T-cell (primary cell): Measurements from ENCODE around the gene LEPR. TPM values are rescaled to one million over a fixed set of nuclear protein-coding genes. Genes with fewer than 3 reads are reported as not detected.
A peak's percentile ranks its signal among the peaks of the same experiment; 100 is the strongest.

Source experiments
- ATAC-seq, 4 experiments: fragments of 200-7000 bp in 3 of 4; fragments of 150-1000 bp in 1 of 4; cut with Tn5 transposase; replicated peaks in 1 of 4; 1 replicate in 3 of 4; 2 replicates in 1 of 4; pipeline ENCODE4 v1.10.0; 2021; ENCODE audit warnings: moderate library complexity in 3 of 4, mild to moderate bottlenecking in 2 of 4, moderate number of reproducible peaks in 1 of 4
- CTCF ChIA-PET, 2 donors: fragments of 300-600 bp; sonication (Branson Sonifier 250); formaldehyde crosslinking; loops; one replicate each; lab custom pipeline; 2022; ENCODE audit warnings: antibody characterized with exemption in 2 of 2; lab: Charles Lee
- POLR2A ChIA-PET, 2 donors: fragments of 300-600 bp; sonication (Branson Sonifier 250); formaldehyde crosslinking; loops; one replicate each; lab custom pipeline; 2022; ENCODE audit warnings: antibody characterized with exemption in 2 of 2; lab: Charles Lee
- DNase-seq, 35 experiments: peaks; one replicate each; pipeline versions ENCODE4 v3.0.0 to v3.0.0-alpha.2; 2013 to 2023
- H3K27ac ChIP-seq: one replicate; pipeline ENCODE4 v1.5.1; 2013; ENCODE audit warnings: low read length
- H3K27me3 ChIP-seq, 2 experiments: replicated peaks in 1 of 2; 1 replicate in 1 of 2; 2 replicates in 1 of 2; pipeline versions ENCODE4 v1.6.1 to v1.7.0; 2013; ENCODE audit warnings: low read length in 1 of 2, mixed read lengths in 1 of 2; ENCODE audit not compliant: control insufficient read depth in 2 of 2, insufficient read depth in 2 of 2; ENCODE audit errors: extremely low read depth in 1 of 2
- H3K36me3 ChIP-seq, 2 donors: 1 replicate in 1 of 2; 2 replicates in 1 of 2; pipeline versions ENCODE4 v1.6.1 to v1.7.0; 2013; ENCODE audit warnings: low read length in 1 of 2; ENCODE audit not compliant: control insufficient read depth in 2 of 2, insufficient read depth in 1 of 2; ENCODE audit errors: extremely low read depth in 1 of 2
- H3K4me1 ChIP-seq, 2 experiments: 1 replicate in 1 of 2; 2 replicates in 1 of 2; pipeline versions ENCODE4 v1.6.1 to v1.7.0; 2013; ENCODE audit warnings: low read length in 2 of 2, mixed read lengths in 1 of 2; ENCODE audit not compliant: insufficient read depth in 2 of 2, control insufficient read depth in 1 of 2; ENCODE audit errors: extremely low read depth in 1 of 2
- H3K4me3 ChIP-seq, 2 donors: 1 replicate in 1 of 2; 2 replicates in 1 of 2; pipeline versions ENCODE4 v1.5.1 to v1.7.0; 2013; ENCODE audit warnings: mild to moderate bottlenecking in 2 of 2, low read length in 1 of 2, moderate library complexity in 1 of 2; ENCODE audit not compliant: control insufficient read depth in 1 of 2; ENCODE audit errors: extremely low read depth in 1 of 2
- H3K9me3 ChIP-seq: 2 replicates; pipeline ENCODE4 v1.7.0; 2013
- H3K27ac Mint-ChIP-seq, 2 donors: one replicate each; pipeline ENCODE4 v1.8.0; 2020 to 2021; ENCODE audit warnings: mild to moderate bottlenecking in 2 of 2, mixed read lengths in 2 of 2
- H3K27me3 Mint-ChIP-seq, 2 donors: one replicate each; pipeline ENCODE4 v1.8.0; 2021 to 2022; ENCODE audit warnings: mixed read lengths in 2 of 2
- H3K36me3 Mint-ChIP-seq: one replicate; pipeline ENCODE4 v1.8.0; 2021; ENCODE audit warnings: mixed read lengths
- H3K4me1 Mint-ChIP-seq, 3 donors: one replicate each; pipeline ENCODE4 v1.8.0; 2020 to 2022; ENCODE audit warnings: mixed read lengths in 3 of 3, mild to moderate bottlenecking in 1 of 3
- H3K4me3 Mint-ChIP-seq, 3 donors: one replicate each; pipeline ENCODE4 v1.8.0; 2020 to 2022; ENCODE audit warnings: mild to moderate bottlenecking in 3 of 3, mixed read lengths in 3 of 3, moderate library complexity in 3 of 3
- H3K9me3 Mint-ChIP-seq, 3 donors: one replicate each; pipeline ENCODE4 v1.8.0; 2020 to 2022; ENCODE audit warnings: mixed read lengths in 3 of 3
- WGBS: methylation state at CpG from one replicate; pipeline ENCODE4 v1.1.5; 2013; ENCODE audit warnings: missing lambda C conversion rate; ENCODE audit not compliant: insufficient coverage; 5-methylcytosine and 5-hydroxymethylcytosine counted together
- total RNA-seq, 35 experiments: library from RNA in 6 of 35; stranded (reverse) in 6 of 35; fragments of 120-200 nt in 1 of 35; gene quantifications; one replicate each; pipeline versions ENCODE4 v1.2.1 to v1.2.4 and lab custom pipeline; 2013 to 2026

The LEPR gene
- total RNA-seq, 5 donors from 2014 or later (not counting 1 experiment from before 2014, with no cell fraction given) = 0.95 to 2.1 (median 1.3) TPM

DNA sequence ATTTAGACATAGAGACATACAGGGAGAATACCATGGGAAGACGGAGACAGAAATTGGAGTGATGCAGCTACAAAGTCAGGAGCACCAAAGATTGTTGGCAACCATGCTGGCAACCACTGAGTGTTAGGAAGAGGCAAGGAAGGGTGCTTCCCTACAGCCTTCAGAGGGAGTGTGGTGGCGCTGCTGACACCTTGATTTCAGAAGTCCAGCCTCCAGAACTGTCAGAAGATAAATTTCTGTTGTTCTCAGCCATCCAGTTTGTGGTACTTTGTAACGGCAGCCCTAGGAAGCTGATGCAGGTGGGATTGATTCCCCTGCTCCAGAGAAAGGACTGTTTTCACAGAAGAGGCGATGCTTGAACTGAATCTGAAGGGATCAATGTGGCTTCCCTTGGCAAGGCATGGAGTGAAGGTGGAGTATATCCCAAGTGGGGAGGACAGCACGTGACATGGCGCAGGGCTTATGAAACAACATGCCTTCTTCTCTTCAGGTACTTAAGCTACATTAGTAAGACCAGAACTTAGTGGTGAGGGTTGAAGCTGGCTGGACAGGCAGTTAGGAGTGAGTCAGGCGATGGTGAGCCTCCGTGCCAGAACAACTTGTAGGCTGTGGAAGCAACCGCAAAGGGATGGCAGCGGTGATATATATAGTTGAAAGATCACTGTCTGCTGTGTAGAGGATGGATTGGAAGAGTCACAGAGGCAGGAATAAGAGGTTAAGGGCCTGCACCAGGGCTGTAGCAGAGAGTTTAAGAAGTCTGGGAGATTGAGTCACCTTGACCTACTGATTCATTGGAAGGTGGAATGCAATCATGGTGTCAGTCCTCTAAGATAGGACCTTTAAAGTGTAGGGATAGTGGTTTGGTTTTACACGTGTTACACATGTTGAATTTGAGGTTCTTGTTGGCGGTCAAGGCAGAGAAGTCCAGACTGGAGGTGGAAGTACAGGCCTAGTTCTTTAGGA, 2.1 kb downstream of the LEPR start:
- Mint-ChIP-seq H3K27ac (no peak overlapping the region), H3K9me3 (no peaks in the 10 kb centered on the region), H3K4me1 (peaks cover 17 to 24% (median 22%) of the 10 kb centered on the region in 3 donors), H3K4me3 (no peak overlapping the region), H3K27me3 (no peaks in the 10 kb centered on the region), H3K36me3 (peaks cover 15% of the 10 kb centered on the region)
- H3K9me3 ChIP-seq = no peaks in the 10 kb centered on the region
- H3K4me3 ChIP-seq = no peak overlapping the region
- WGBS = 94% methylated on average over 10 of the region's 12 CpGs
- H3K27ac ChIP-seq = no peak overlapping the region
- no peaks in the 10 kb centered on the region for H3K27me3 ChIP-seq
- DNase-seq (peak in 1 of 35 experiments; percentile 3), ATAC-seq (no peak)
- H3K36me3 ChIP-seq = peaks cover 0 to 13% of the 10 kb centered on the region in 2 donors
- peaks cover 3 to 17% of the 10 kb centered on the region in 2 experiments for H3K4me1 ChIP-seq
- POLR2A ChIA-PET = no interaction called here
- CTCF ChIA-PET = interaction anchor here in 1 of 2 donors (0.9 kb wide), 1 partner anchor 9 kb away, joined by 3 read pairs; no protein-coding TSS in a partner anchor

GRCh38 chr1:65423884-65424572, 3.6 kb downstream of the LEPR start:
- Mint-ChIP-seq H3K27ac (peak overlapping the region in 1 of 2 donors; percentile 33), H3K4me3 (no peak overlapping the region), H3K27me3 (no peaks in the 10 kb centered on the region), H3K4me1 (peaks cover 17 to 21% (median 19%) of the 10 kb centered on the region in 3 donors), H3K9me3 (no peaks in the 10 kb centered on the region), H3K36me3 (peaks cover 17% of the 10 kb centered on the region)
- CTCF ChIA-PET = interaction anchor here in 1 of 2 donors (0.6 kb wide), 1 partner anchor 487 kb away, joined by 4 read pairs; no protein-coding TSS in a partner anchor
- DNase-seq (peak in 1 of 35 experiments; percentile 8), ATAC-seq (no peak)
- H3K4me3 ChIP-seq = no peak overlapping the region
- H3K9me3 ChIP-seq = no peaks in the 10 kb centered on the region
- H3K27ac ChIP-seq = no peak overlapping the region
- peaks cover 0 to 19% of the 10 kb centered on the region in 2 donors for H3K36me3 ChIP-seq
- WGBS = no CpG with 5 or more reads among the region's 2 CpGs
- H3K4me1 ChIP-seq = peaks cover 3 to 17% of the 10 kb centered on the region in 2 experiments
- H3K27me3 ChIP-seq = no peaks in the 10 kb centered on the region
- POLR2A ChIA-PET = no interaction called here

DNA sequence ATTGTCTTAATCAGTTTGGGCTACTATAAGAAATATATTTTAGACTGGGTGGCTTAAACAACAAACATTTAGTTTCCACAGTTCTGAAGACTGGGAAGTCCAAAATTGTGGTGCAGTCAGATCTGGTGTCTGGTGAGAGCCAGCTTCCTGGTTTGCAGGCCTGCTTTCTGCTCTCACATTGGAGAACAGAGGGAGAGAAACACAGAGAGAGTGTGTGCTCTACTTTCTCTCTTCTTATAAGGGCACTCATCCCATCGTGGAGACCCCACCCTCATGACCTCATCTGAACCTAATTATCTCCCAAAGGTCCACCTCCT, 4.1 kb downstream of the LEPR start:
- H3K4me1 ChIP-seq = peaks cover 3 to 12% of the 10 kb centered on the region in 2 experiments
- peaks cover 16 to 20% (median 16%) of the 10 kb centered on the region in 3 donors for H3K4me1 Mint-ChIP-seq
- no peak overlapping the region for H3K4me3 Mint-ChIP-seq
- no peak overlapping the region for H3K27ac ChIP-seq
- DNase-seq (no peak), ATAC-seq (no peak)
- H3K4me3 ChIP-seq = no peak overlapping the region
- H3K27me3 Mint-ChIP-seq = no peaks in the 10 kb centered on the region
- H3K36me3 ChIP-seq = peaks cover 0 to 19% of the 10 kb centered on the region in 2 donors
- H3K27ac Mint-ChIP-seq = no peak overlapping the region
- H3K36me3 Mint-ChIP-seq = peaks cover 17% of the 10 kb centered on the region
- WGBS = no CpG with 5 or more reads among the region's 1 CpG
- POLR2A ChIA-PET = no interaction called here
- H3K27me3 ChIP-seq = no peaks in the 10 kb centered on the region
- CTCF ChIA-PET = no interaction called here
- H3K9me3 Mint-ChIP-seq = no peaks in the 10 kb centered on the region
- H3K9me3 ChIP-seq = no peaks in the 10 kb centered on the region

DNA sequence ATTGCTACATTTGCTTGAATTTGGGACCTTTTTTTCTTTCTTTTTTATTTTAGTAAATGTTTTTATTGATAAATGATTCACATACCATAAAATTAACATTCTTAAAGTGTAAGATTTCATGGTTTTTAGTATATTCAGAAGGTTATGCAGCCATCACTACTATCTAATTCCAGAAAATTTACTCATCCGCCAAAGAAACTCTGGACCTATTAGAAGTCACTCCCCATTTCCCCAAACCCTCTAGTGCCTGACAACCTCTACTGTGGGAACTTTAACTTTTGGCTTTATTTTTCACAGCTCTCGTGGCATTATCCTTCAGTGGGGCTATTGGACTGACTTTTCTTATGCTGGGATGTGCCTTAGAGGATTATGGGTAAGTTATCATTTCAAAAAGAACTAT, 4.5 kb downstream of the LEPR start:
- Histone ChIP-seq H3K36me3 (peaks cover 0 to 21% of the 10 kb centered on the region in 2 donors), H3K27me3 (no peaks in the 10 kb centered on the region), H3K27ac (no peak overlapping the region), H3K4me1 (peaks cover 3 to 9% of the 10 kb centered on the region in 2 experiments), H3K9me3 (no peaks in the 10 kb centered on the region), H3K4me3 (no peak overlapping the region)
- ATAC-seq (no peak), DNase-seq (no peak)
- H3K9me3 Mint-ChIP-seq = no peaks in the 10 kb centered on the region
- peaks cover 17% of the 10 kb centered on the region for H3K36me3 Mint-ChIP-seq
- no CpG with 5 or more reads among the region's 2 CpGs for WGBS
- POLR2A ChIA-PET = interaction anchor here in 1 of 2 donors (0.6 kb wide), 1 partner anchor 892 kb away, joined by 5 read pairs; no protein-coding TSS in a partner anchor
- CTCF ChIA-PET = no interaction called here
- no peak overlapping the region for H3K4me3 Mint-ChIP-seq
- peaks cover 11 to 20% (median 13%) of the 10 kb centered on the region in 3 donors for H3K4me1 Mint-ChIP-seq
- no peak overlapping the region for H3K27ac Mint-ChIP-seq
- H3K27me3 Mint-ChIP-seq = no peaks in the 10 kb centered on the region

DNA sequence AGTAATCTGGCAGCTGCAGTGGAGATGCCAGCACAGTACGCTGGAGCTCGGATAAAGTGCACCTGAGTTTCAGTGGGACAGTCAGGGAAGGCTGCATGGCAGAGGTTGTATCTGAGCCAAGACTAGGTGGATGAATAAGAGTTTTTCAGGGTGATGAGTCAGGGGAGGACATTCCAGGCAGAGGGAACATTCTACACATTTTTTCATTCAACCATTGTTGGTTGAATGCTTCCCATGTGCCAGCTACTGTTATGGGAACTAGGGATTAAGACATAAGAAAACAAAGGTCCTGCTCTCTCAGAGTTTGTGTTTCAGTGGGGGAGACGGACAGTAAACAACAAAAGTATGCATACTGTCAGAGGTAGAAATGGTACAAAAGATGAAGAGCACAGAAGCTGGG, 5.2 kb downstream of the LEPR start:
- ChIA-PET POLR2A (interaction anchor here in 1 of 2 donors (0.6 kb wide), 2 partner anchors 476 to 892 kb away, joined by 3 to 5 read pairs; no protein-coding TSS in a partner anchor), CTCF (no interaction called here)
- DNase-seq (no peak), ATAC-seq (no peak)
- WGBS = 100% methylated on average over 3 of the region's 3 CpGs
- H3K4me3 Mint-ChIP-seq = no peak overlapping the region
- H3K4me3 ChIP-seq = no peak overlapping the region
- H3K27me3 ChIP-seq = no peaks in the 10 kb centered on the region
- no peaks in the 10 kb centered on the region for H3K9me3 Mint-ChIP-seq
- H3K27me3 Mint-ChIP-seq = no peaks in the 10 kb centered on the region
- H3K27ac Mint-ChIP-seq = peak overlapping the region in 1 of 2 donors; percentile 23
- peaks cover 10 to 20% (median 15%) of the 10 kb centered on the region in 3 donors for H3K4me1 Mint-ChIP-seq
- peaks cover 3 to 9% of the 10 kb centered on the region in 2 experiments for H3K4me1 ChIP-seq
- peaks cover 0 to 22% of the 10 kb centered on the region in 2 donors for H3K36me3 ChIP-seq
- H3K36me3 Mint-ChIP-seq = peaks cover 17% of the 10 kb centered on the region
- no peak overlapping the region for H3K27ac ChIP-seq
- no peaks in the 10 kb centered on the region for H3K9me3 ChIP-seq

DNA sequence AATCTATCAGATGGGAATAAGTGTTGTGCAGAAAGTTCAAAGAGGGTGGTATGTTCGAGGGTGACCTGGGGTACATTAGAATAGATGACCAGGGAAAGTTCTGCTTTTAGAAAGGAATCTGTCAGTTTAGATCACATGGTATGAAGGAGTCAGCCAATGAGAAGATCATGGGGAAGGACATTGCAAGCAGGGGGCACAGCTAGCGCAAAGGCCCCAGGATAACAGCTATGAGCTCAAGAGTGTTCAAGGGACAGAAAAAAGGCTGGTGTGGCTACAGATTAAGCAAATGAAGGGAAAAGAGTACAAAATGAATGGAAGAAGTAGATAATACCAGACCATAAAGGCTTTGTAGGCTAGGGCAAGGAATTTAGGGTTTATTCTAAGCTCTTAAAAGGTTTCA, 8.6 kb downstream of the LEPR start:
- H3K4me3 ChIP-seq = no peak overlapping the region
- DNase-seq = no peak
- no peaks in the 10 kb centered on the region for H3K9me3 ChIP-seq
- ChIA-PET POLR2A (interaction anchor here in 1 of 2 donors (0.6 kb wide), 1 partner anchor 542 kb away, joined by 3 read pairs; no protein-coding TSS in a partner anchor), CTCF (interaction anchor here (1.0 to 2.0 kb wide), 6 partner anchors 9 to 259 kb away, joined by 3 to 8 read pairs (median 4); partner anchors contain the start of genes LEPR (in 1 of the 2) and LEPROT (in 1 of the 2))
- 95% methylated on average over 2 of the region's 2 CpGs for WGBS
- H3K36me3 Mint-ChIP-seq = peaks cover 27% of the 10 kb centered on the region
- H3K9me3 Mint-ChIP-seq = no peaks in the 10 kb centered on the region
- no peaks in the 10 kb centered on the region for H3K27me3 Mint-ChIP-seq
- peak overlapping the region in 1 of 2 donors; percentile 4 for H3K27ac Mint-ChIP-seq
- no peak for ATAC-seq
- peaks cover 7 to 32% (median 13%) of the 10 kb centered on the region in 3 donors for H3K4me1 Mint-ChIP-seq
- H3K4me1 ChIP-seq = no peaks in the 10 kb centered on the region
- H3K4me3 Mint-ChIP-seq = no peak overlapping the region
- no peak overlapping the region for H3K27ac ChIP-seq
- peaks cover 0 to 26% of the 10 kb centered on the region in 2 donors for H3K36me3 ChIP-seq
- H3K27me3 ChIP-seq = no peaks in the 10 kb centered on the region
